Measurements from ENCODE around the gene ALX4. TPM values are rescaled to one million over a fixed set of nuclear protein-coding genes. Genes with fewer than 3 reads are reported as not detected.

The ALX4 gene
- total and polyA plus RNA-seq, 2 donors (not counting 3 experiments of a cell fraction or from before 2014, with no cell fraction given) = not detected

GRCh38 chr11:44281151-44281550, 28.8 kb downstream of the ALX4 start:
- dilution Hi-C loops (cut with MboI; ENCODE audit: extremely low pct_ligation_motif_present, low sequenced_read_pairs) = no loop called here
- FAIRE-seq = no peak
- Histone ChIP-seq H3K4me2 (ENCODE audit: insufficient read depth, low read length) (no peak overlapping the region), H4K20me1 (replicated peaks; ENCODE audit: control insufficient read depth, extremely low read depth, insufficient read depth, low read length) (no peaks in the 10 kb centered on the region), H3K9me3 (replicated peaks; ENCODE audit: control insufficient read depth, insufficient read depth, low read length) (no peaks in the 10 kb centered on the region), H3K79me2 (ENCODE audit: control insufficient read depth, insufficient read depth, low read length) (no peaks in the 10 kb centered on the region), H2AFZ (ENCODE audit: low read depth, low read length) (no peak overlapping the region), H3K27ac (ENCODE audit: insufficient read depth, low read depth, low read length) (no peak overlapping the region), H3K4me3 (replicated peaks in 1 of 3; ENCODE audit: insufficient read depth in 1 of 3, low read depth in 1 of 3, low read length in 3 of 3) (no peak overlapping the region), H3K9me1 (replicated peaks; ENCODE audit: control insufficient read depth, extremely low read depth, insufficient read depth, low read length) (no peaks in the 10 kb centered on the region), H3K4me1 (ENCODE audit: control insufficient read depth, extremely low read depth, insufficient read depth, low read length) (no peaks in the 10 kb centered on the region), H3K36me3 (ENCODE audit: control insufficient read depth in 2 of 2, extremely low read depth in 1 of 2, insufficient read depth in 2 of 2, low read length in 2 of 2) (no peaks in the 10 kb centered on the region), H3K9ac (replicated peaks; ENCODE audit: extremely low read depth, insufficient read depth, low read length) (no peak overlapping the region), H3K27me3 (ENCODE audit: control insufficient read depth in 2 of 2, insufficient read depth in 2 of 2, low read length in 2 of 2) (peaks cover 0 to 1% of the 10 kb centered on the region in 2 experiments)
- TF ChIP-seq GATA2 (IDR thresholded peaks at IDR 0.05; ENCODE audit: insufficient read depth, insufficient read length, low read depth, low read length) (no peak), CTCF (IDR thresholded peaks at IDR 0.05; ENCODE audit: extremely low read depth in 1 of 2, insufficient read depth in 1 of 2, low read depth in 1 of 2, low read length in 2 of 2) (no peak), EZH2 (IDR thresholded peaks at IDR 0.05; ENCODE audit: borderline replicate concordance, low read depth, low read length, severe bottlenecking) (no peak), FOS (IDR thresholded peaks at IDR 0.05; ENCODE audit: borderline replicate concordance, insufficient read depth, low read length) (no peak), POLR2AphosphoS5 (IDR thresholded peaks at IDR 0.05; ENCODE audit: insufficient read depth, low read depth, low read length) (no peak)
- POLR2A ChIA-PET = no interaction called here
- no TSS peak for BruUV-seq (replicated peaks)
- no peak for DNase-seq (ENCODE audit: low read depth, low spot score)
- intact Hi-C loops (cut with micrococcal nuclease) = no loop called here
- CTCF ChIA-PET = no interaction called here

- Histone ChIP-seq H3K79me2 (ENCODE audit: control insufficient read depth, insufficient read depth, low read length) (no peaks in the 10 kb centered on the region), H3K9me3 (replicated peaks; ENCODE audit: control insufficient read depth, insufficient read depth, low read length) (no peaks in the 10 kb centered on the region), H3K4me1 (ENCODE audit: control insufficient read depth, extremely low read depth, insufficient read depth, low read length) (no peaks in the 10 kb centered on the region), H4K20me1 (replicated peaks; ENCODE audit: control insufficient read depth, extremely low read depth, insufficient read depth, low read length) (no peaks in the 10 kb centered on the region), H3K4me2 (ENCODE audit: insufficient read depth, low read length) (no peak overlapping the region), H3K27me3 (ENCODE audit: control insufficient read depth in 2 of 2, insufficient read depth in 2 of 2, low read length in 2 of 2) (peaks cover 0 to 1% of the 10 kb centered on the region in 2 experiments), H3K9ac (replicated peaks; ENCODE audit: extremely low read depth, insufficient read depth, low read length) (no peak overlapping the region), H3K4me3 (replicated peaks in 1 of 3; ENCODE audit: insufficient read depth in 1 of 3, low read depth in 1 of 3, low read length in 3 of 3) (no peak overlapping the region), H3K9me1 (replicated peaks; ENCODE audit: control insufficient read depth, extremely low read depth, insufficient read depth, low read length) (no peaks in the 10 kb centered on the region), H3K27ac (ENCODE audit: insufficient read depth, low read depth, low read length) (no peak overlapping the region), H2AFZ (ENCODE audit: low read depth, low read length) (no peak overlapping the region), H3K36me3 (ENCODE audit: control insufficient read depth in 2 of 2, extremely low read depth in 1 of 2, insufficient read depth in 2 of 2, low read length in 2 of 2) (no peaks in the 10 kb centered on the region)
- no peak for TF ChIP-seq FOS (IDR thresholded peaks at IDR 0.05; ENCODE audit: borderline replicate concordance, insufficient read depth, low read length)
- TF ChIP-seq CTCF (IDR thresholded peaks at IDR 0.05; ENCODE audit: extremely low read depth in 1 of 2, insufficient read depth in 1 of 2, low read depth in 1 of 2, low read length in 2 of 2) = no peak
- DNase-seq (ENCODE audit: low read depth, low spot score) = no peak
- ChIA-PET CTCF (interaction anchor here (0.7 to 1.0 kb wide), 2 partner anchors 9 to 170 kb away, joined by 3 read pairs; no protein-coding TSS in a partner anchor), POLR2A (no interaction called here)
- FAIRE-seq = no peak
- no TSS peak for BruUV-seq (replicated peaks)
- dilution Hi-C loops (cut with MboI; ENCODE audit: extremely low pct_ligation_motif_present, low sequenced_read_pairs) (no loop called here), intact Hi-C loops (cut with micrococcal nuclease) (no loop called here)
Observed at GRCh38 chr11:44280257-44280656, 29.7 kb downstream of the ALX4 start.

Data from endothelial cell of umbilical vein (primary cell).